ENCODE measurements around the gene PNPLA7.

GRCh38 chr9:137459601-137460362 lies 90.4 kb downstream of the PNPLA7 start:
- TF ChIP-seq CTCF (IDR thresholded peaks at IDR 0.05): no peak
- TF ChIP-seq POLR2A (IDR thresholded peaks at IDR 0.05): no peak
